Coronary artery (tissue), 2 donors: ENCODE results near the gene NOSTRIN.

Source experiments
- DNase-seq: peaks from one replicate; pipeline ENCODE4 v3.0.0-alpha.2; 2017; ENCODE audit warnings: low spot score
- H3K27ac ChIP-seq, 2 donors: fragments of 200-600 bp; sonication (generic); one replicate each; pipeline ENCODE4 v1.5.1; 2016 to 2019
- H3K4me3 ChIP-seq: fragments of 200-600 bp; sonication (generic); 2 replicates; pipeline ENCODE4 v1.5.1; 2016; ENCODE audit warnings: mild to moderate bottlenecking, moderate library complexity
- TF ChIP-seq, protein P1 (sequence below): fragments of 200-600 bp; sonication (generic); IDR thresholded peaks from one replicate; pipeline ENCODE4 v1.5.1; 2019; ENCODE audit warnings: antibody characterized with exemption

Gene NOSTRIN

DNA sequence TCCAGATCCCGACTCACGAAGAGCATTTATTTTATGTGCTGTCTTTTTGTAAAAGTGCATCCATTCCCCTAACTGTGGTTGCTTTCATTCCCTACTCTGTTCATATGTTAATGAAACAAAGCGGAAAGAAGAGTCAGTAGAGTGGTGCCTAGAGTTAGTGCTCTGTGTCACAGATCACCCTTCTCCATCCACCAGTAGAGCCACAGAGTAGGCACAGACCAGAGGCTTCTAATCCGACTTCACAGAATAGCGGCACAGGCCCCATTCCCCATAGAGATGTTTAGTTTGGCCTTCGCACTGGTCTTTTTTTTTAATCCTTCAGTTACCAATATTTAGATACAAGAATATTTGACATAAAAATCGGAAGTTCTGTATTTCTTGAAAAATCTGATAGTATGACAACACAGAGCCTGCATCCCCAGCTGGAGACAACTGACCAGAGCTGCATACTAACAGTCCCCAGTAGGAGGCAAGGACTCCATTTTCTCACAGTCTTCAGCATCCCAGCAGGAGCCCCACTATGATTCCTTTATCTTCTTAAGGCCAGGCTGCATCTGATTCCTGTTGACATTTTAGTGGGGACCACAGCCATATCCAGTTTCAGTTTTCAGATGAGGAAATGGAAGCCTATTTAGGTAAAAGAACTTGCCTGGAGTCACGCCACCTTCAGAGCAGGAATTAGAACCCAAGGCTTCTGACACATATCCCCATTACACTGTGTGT, 105.7 kb downstream of the NOSTRIN start:
- TF ChIP-seq, protein P1, sequence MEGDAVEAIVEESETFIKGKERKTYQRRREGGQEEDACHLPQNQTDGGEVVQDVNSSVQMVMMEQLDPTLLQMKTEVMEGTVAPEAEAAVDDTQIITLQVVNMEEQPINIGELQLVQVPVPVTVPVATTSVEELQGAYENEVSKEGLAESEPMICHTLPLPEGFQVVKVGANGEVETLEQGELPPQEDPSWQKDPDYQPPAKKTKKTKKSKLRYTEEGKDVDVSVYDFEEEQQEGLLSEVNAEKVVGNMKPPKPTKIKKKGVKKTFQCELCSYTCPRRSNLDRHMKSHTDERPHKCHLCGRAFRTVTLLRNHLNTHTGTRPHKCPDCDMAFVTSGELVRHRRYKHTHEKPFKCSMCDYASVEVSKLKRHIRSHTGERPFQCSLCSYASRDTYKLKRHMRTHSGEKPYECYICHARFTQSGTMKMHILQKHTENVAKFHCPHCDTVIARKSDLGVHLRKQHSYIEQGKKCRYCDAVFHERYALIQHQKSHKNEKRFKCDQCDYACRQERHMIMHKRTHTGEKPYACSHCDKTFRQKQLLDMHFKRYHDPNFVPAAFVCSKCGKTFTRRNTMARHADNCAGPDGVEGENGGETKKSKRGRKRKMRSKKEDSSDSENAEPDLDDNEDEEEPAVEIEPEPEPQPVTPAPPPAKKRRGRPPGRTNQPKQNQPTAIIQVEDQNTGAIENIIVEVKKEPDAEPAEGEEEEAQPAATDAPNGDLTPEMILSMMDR = no peak
- DNase-seq = no peak
- Histone ChIP-seq H3K4me3 (no peak overlapping the region), H3K27ac (no peak overlapping the region)

DNA sequence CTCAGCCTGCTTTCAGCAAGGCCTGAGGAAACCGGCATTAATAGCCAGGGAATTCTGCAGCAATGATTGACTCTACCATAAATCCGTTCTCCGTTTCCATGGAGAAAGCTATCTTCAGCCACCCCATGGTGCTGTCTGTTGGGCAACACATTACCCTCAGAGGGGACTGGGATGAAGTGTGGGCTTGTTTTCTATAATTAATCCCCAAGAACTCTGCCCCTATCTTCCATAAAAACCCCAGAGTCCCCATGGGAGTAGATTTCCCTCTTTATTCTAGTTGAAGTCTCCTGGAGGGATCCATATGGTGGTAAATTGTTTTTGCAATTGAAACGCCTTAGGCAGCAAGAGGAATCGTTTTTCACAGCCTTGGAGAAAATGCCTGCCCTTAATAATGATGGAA, 107.9 kb downstream of the NOSTRIN start:
- H3K27ac ChIP-seq = no peak overlapping the region
- H3K4me3 ChIP-seq = no peak overlapping the region
- TF ChIP-seq, protein P1 = no peak
- DNase-seq = no peak

DNA sequence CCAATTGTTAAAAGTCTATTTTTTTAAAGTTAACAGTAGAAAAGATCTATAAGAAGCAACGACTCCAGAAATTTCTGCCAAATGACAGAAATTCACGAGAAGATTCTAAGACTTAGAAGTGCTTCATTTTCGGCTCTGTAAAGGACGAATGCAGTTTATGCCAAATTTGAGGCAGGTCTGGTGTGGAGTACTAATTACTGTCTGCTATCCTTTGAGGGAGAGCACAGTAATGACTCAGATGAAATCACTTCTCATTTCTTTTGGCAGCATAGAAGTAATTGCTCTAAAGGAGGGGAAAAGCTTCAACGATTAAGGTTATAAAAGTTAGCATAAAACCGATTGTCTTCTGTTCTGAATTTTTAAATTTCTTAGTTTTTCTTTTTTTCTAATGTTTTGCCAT, 110.0 kb downstream of the NOSTRIN start:
- no peak overlapping the region for H3K4me3 ChIP-seq
- no peak for DNase-seq

DNA sequence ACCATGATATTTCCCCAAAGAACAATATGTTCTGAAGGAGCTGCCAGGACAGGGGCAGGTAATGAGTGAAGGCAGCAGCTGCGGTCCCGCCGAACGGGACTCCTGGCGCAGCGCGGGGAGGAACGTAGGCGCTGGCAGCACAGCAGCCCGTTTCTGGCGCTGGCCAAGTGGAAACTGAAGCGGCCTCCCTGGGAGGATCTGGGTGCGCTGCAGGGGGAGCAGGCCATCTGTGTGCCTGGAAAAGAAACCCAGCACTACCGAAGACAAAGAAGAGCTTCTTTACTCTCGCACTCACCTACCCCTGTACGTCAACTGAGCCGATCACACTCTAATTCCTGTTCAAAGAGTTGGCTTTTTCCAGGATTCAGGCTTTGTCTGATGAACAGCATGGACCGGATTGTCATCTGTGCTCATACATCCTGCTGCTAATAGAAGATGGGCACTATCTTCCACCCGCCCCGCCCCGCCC, 110.5 kb downstream of the NOSTRIN start:
- Histone ChIP-seq H3K27ac (no peak overlapping the region), H3K4me3 (peak overlapping the region; percentile 42)
- TF ChIP-seq, protein P1 = no peak
- no peak for DNase-seq

More for the DNA sequence above, 110.0 kb downstream of the NOSTRIN start:
- H3K27ac ChIP-seq = no peak overlapping the region
- TF ChIP-seq, protein P1 = no peak

DNA sequence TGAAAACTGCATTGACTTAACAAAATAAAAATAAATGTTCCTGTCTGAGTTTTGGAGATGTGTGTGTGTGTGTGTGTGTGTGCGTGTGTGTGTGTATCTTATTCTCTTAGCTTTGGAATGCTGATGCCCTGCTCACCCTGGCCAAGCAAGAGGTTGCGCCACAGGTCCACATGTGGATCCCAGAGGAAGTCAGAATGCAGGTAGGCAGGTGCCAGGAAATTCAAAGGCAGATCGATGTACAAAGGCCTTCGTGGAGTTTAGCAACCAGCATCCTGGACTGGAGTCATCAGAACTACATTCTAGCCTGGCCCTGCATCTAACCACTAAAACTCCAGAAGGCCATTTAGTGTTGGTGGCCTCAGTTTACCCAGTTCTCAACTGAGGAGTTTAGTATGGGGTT, 111.1 kb downstream of the NOSTRIN start:
- TF ChIP-seq, protein P1 = no peak
- DNase-seq = no peak

More for the DNA sequence above, 111.1 kb downstream of the NOSTRIN start:
- H3K27ac ChIP-seq = no peak overlapping the region
- H3K4me3 ChIP-seq = no peak overlapping the region
